ENCODE measurements around the gene APOC3. TPM values are rescaled to one million over a fixed set of nuclear protein-coding genes. Genes with fewer than 3 reads are reported as not detected.

The APOC3 gene
- total RNA-seq, 1 donor from 2014 or later, result not detected

GRCh38 chr11:116851626-116852025, 21.9 kb downstream of the APOC3 start:
- no peak overlapping the region for H3K4me3 ChIP-seq (ENCODE audit: low read depth, low read length)
- TF ChIP-seq CTCF (conservative IDR thresholded peaks at IDR 0.05; ENCODE audit: low read depth, low read length), result no peak
- DNase-seq (ENCODE audit: low read depth), result no peak

- no peak for TF ChIP-seq CTCF (conservative IDR thresholded peaks at IDR 0.05; ENCODE audit: low read depth, low read length)
- no peak overlapping the region for H3K4me3 ChIP-seq (ENCODE audit: low read depth, low read length)
- no peak for DNase-seq (ENCODE audit: low read depth)
Measured at GRCh38 chr11:116852261-116853031, 22.7 kb downstream of the APOC3 start.

- no peak overlapping the region for H3K4me3 ChIP-seq (ENCODE audit: low read depth, low read length)
- no peak for TF ChIP-seq CTCF (conservative IDR thresholded peaks at IDR 0.05; ENCODE audit: low read depth, low read length)
- DNase-seq (ENCODE audit: low read depth), result peak; percentile 69
Measured at GRCh38 chr11:116853461-116854073, 23.9 kb downstream of the APOC3 start.

GRCh38 chr11:116855413-116855812, 25.7 kb downstream of the APOC3 start:
- no peak for TF ChIP-seq CTCF (conservative IDR thresholded peaks at IDR 0.05; ENCODE audit: low read depth, low read length)
- H3K4me3 ChIP-seq (ENCODE audit: low read depth, low read length), result no peak overlapping the region
- no peak for DNase-seq (ENCODE audit: low read depth)

- no peak for TF ChIP-seq CTCF (conservative IDR thresholded peaks at IDR 0.05; ENCODE audit: low read depth, low read length)
- no peak overlapping the region for H3K4me3 ChIP-seq (ENCODE audit: low read depth, low read length)
- DNase-seq (ENCODE audit: low read depth), result no peak
Measured at GRCh38 chr11:116856423-116856822, 26.7 kb downstream of the APOC3 start.

- TF ChIP-seq CTCF (conservative IDR thresholded peaks at IDR 0.05; ENCODE audit: low read depth, low read length), result no peak
- H3K4me3 ChIP-seq (ENCODE audit: low read depth, low read length), result no peak overlapping the region
- no peak for DNase-seq (ENCODE audit: low read depth)
Measured at GRCh38 chr11:116857316-116857715, 27.6 kb downstream of the APOC3 start.

- H3K4me3 ChIP-seq (ENCODE audit: low read depth, low read length), result no peak overlapping the region
- TF ChIP-seq CTCF (conservative IDR thresholded peaks at IDR 0.05; ENCODE audit: low read depth, low read length), result no peak
- no peak for DNase-seq (ENCODE audit: low read depth)
Measured at GRCh38 chr11:116857936-116858335, 28.2 kb downstream of the APOC3 start.
